ENCODE results near the gene ZNF385C.

ZNF385C gene

GRCh38 chr17:42079541-42079940 lies 18.7 kb downstream of the ZNF385C start:
- in situ Hi-C loops (cut with HindIII; ENCODE audit: low sequenced_read_pairs), result no loop called here

DNA sequence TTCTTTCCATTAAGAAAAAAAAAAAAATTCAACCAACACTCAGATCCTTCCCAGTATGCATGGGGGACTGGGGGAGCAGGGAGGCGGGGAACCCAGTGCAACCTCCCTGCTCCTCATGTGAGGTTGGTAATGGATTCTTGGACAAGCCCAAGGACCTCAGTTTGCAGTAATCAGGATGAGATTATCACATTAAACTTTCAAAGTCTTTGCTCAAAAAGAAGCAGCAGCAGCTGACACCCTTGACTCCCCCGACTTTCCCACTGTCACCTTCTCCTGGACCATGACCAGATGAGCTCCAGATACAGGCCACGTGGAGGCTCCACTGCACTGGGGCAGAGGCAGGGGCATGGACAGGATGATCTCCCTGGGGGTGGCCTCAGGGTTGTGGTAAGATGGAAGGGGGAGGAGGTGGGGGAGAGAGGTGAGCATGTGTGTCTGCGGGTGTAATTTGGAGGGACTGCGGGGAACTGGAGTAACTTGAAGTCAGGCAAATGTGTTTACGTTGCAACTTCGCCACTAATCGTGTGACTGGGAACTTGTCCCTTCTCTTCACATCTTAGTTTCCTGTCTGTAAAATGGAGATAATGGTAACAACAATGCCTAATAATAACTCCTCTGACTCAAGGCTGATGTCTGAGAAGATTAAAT lies 19.8 kb downstream of the ZNF385C start:
- in situ Hi-C loops (cut with HindIII; ENCODE audit: low sequenced_read_pairs), result no loop called here

GRCh38 chr17:42077755-42078154 lies 20.5 kb downstream of the ZNF385C start:
- in situ Hi-C loops (cut with HindIII; ENCODE audit: low sequenced_read_pairs), result no loop called here

GRCh38 chr17:42076797-42077559 lies 21.3 kb downstream of the ZNF385C start:
- in situ Hi-C loops (cut with HindIII; ENCODE audit: low sequenced_read_pairs), result no loop called here

- in situ Hi-C loops (cut with HindIII; ENCODE audit: low sequenced_read_pairs), result no loop called here
Observed at GRCh38 chr17:42075789-42076188, 22.5 kb downstream of the ZNF385C start.

- in situ Hi-C loops (cut with HindIII; ENCODE audit: low sequenced_read_pairs), result no loop called here
Observed at GRCh38 chr17:42072323-42073187, 25.7 kb downstream of the ZNF385C start.

DNA sequence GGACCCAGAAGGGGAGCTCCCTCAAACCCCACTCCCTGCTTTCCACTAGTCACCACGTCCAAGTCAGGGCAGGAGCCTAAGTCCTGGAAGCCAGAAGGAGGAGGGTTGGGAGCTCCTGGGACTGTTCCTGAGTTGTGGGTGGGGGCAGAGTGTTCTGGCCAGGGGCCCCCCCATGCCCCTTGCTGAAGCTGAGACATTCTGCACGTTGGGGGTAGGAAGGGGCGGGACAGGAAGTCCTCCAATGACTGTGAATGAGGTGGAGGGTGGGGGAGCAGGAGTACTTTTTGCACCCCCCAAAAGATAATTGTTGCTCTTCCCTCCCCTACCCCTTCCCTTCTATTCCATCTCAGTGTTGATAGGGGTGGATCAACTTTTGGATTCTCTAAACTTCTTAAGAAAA lies 26.5 kb downstream of the ZNF385C start:
- in situ Hi-C loops (cut with HindIII; ENCODE audit: low sequenced_read_pairs), result no loop called here

DNA sequence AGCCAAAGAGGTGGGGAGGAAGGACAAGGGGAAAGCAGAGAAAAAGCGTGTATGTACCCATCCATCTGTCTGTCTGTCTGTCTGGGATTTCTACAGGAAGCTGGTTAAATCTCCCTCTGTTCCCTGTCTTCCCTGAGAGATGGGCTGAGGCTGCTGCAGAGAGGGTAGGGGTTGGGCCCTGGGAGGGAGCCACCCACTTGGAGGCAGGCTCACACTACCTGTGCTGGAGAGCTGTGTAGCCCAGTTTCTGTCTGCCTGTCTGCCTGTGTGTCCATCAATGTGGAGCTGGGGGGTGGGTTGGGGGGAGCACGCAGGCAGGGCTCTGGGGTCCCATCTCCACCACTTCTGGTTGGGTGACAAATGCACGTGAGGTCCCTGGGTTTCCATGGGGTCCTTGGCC lies 29.3 kb downstream of the ZNF385C start:
- in situ Hi-C loops (cut with HindIII; ENCODE audit: low sequenced_read_pairs), result no loop called here

DNA sequence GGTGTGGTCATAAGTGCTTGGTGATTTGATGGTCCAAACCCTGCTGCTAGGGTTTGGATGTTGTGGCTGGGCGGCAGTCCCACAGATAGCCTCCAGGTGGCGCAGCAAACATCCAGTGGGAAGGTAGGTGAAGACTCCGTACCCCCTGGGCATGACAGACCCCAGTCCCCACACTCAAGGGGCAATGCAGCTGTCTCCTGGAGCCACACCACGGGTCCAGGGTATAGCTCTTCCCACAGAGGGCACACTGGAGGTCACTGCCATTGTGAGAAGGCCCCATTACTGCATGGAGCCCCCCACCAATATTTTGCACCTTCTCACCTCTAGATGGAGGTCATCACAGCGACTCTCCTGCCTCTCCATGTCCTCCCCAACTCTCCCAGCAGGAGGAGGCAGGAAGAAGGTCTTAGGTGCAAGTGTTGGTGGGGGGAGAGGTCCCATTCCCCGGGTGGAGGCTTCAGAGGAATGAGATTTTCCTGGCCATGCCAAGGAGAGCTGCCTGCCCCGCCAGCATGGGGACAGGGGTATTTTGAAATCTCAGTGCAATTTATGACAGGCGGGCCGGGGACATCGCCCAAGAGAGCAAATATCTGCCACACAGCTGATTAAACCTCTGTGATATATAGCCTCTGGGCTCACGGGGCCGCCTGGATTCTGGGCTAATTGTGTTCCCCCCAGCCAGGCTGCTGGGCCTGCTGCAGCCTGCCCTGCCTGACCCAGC lies 30.7 kb downstream of the ZNF385C start:
- in situ Hi-C loops (cut with HindIII; ENCODE audit: low sequenced_read_pairs), result no loop called here

GRCh38 chr17:42065201-42065600 lies 33.1 kb downstream of the ZNF385C start:
- in situ Hi-C loops (cut with HindIII; ENCODE audit: low sequenced_read_pairs), result no loop called here

- in situ Hi-C loops (cut with HindIII; ENCODE audit: low sequenced_read_pairs), result no loop called here
Observed at GRCh38 chr17:42062681-42063080, 35.6 kb downstream of the ZNF385C start.

DNA sequence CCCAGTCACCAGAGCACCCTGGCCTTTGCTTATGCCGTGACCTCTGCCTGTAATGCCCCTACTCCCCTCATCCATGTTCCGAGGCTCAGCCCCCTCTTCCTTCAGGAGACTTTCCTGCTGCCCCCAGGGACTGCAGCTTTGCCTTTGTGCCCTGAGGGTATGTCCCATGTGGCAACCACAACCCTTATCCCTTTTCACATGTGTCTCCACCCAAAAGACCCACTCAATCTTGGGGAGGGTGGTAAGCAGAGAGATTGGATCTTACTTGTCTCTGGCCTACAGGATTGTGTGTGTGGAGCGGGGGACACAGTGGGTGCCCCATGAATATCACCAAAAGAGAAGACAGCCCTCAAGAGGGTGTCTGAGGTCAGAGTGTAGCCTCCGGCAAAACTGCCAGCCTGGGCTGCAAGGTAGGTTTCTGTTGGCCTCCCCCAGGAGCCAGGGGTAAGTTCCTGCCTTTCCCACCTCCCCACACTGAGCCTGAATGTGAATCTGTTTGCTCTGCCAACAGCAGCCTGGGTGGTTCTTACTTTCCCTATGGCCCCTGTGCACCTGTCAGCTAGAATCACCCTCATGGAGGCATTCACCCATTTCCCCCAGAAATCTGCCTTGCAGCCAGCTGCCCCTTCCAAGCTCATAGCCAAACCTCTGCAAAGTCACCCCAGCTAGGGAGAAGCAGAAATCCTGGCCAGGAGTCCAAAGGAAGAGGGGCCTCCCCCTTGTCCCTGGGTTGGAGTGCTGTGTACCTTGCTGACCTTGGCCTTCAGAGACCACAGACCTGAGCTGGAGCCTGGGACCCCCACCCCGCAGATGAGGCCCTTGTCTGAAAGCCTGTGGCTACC lies 36.4 kb downstream of the ZNF385C start:
- in situ Hi-C loops (cut with HindIII; ENCODE audit: low sequenced_read_pairs), result no loop called here

- in situ Hi-C loops (cut with HindIII; ENCODE audit: low sequenced_read_pairs), result no loop called here
Observed at GRCh38 chr17:42060231-42060630, 38.0 kb downstream of the ZNF385C start.

- in situ Hi-C loops (cut with HindIII; ENCODE audit: low sequenced_read_pairs), result no loop called here
Observed at GRCh38 chr17:42059815-42060214, 38.5 kb downstream of the ZNF385C start.

- in situ Hi-C loops (cut with HindIII; ENCODE audit: low sequenced_read_pairs), result no loop called here
Observed at GRCh38 chr17:42058063-42058462, 40.2 kb downstream of the ZNF385C start.

- in situ Hi-C loops (cut with HindIII; ENCODE audit: low sequenced_read_pairs), result no loop called here
Observed at GRCh38 chr17:42056635-42057034, 41.6 kb downstream of the ZNF385C start.

DNA sequence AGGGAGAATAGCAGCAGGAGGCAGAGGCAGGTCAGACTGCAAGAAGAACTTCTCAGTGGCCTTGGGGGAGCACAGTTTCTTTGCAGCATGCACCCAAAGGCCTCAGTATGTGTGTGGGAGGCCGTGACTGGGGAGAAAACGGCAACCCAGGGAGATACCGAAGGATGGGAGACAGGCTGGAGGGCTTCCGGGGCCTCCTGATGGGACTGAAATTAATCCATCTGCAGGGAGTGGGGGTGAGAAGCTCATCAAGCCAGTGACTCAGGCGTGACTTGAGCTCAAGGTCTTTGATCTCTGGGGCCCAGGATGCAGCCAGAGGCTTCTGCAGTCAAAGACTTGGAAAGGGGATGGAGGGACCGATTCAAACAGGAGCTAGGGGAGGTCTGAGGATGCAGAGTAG lies 42.8 kb downstream of the ZNF385C start:
- in situ Hi-C loops (cut with HindIII; ENCODE audit: low sequenced_read_pairs), result no loop called here

- in situ Hi-C loops (cut with HindIII; ENCODE audit: low sequenced_read_pairs), result no loop called here
Observed at GRCh38 chr17:42055027-42055426, 43.2 kb downstream of the ZNF385C start.

- in situ Hi-C loops (cut with HindIII; ENCODE audit: low sequenced_read_pairs), result no loop called here
Observed at GRCh38 chr17:42053731-42054500, 44.4 kb downstream of the ZNF385C start.

Measured in endothelial cell of hepatic sinusoid (primary cell).